Dendritic cell treated with granulocyte-macrophage colony-stimulating factor and Interleukin-4, amounts not matched to agents 40 ng/mL and 50 ng/mL, for 4 days (primary cell): ENCODE data around the gene NELL1.

ENCODE experiments used
- H3K27ac Mint-ChIP-seq: one replicate; pipeline ENCODE4 v1.8.0; 2022; ENCODE audit warnings: mild to moderate bottlenecking, mixed read lengths
- H3K27me3 Mint-ChIP-seq: one replicate; pipeline ENCODE4 v1.8.0; 2022; ENCODE audit warnings: mild to moderate bottlenecking, mixed read lengths
- H3K36me3 Mint-ChIP-seq: one replicate; pipeline ENCODE4 v1.8.0; 2022; ENCODE audit warnings: low read depth, mixed read lengths
- H3K4me1 Mint-ChIP-seq: one replicate; pipeline ENCODE4 v1.8.0; 2022; ENCODE audit warnings: low read depth, mixed read lengths
- H3K4me3 Mint-ChIP-seq: one replicate; pipeline ENCODE4 v1.8.0; 2022; ENCODE audit warnings: mild to moderate bottlenecking, moderate library complexity, mixed read lengths
- H3K9me3 Mint-ChIP-seq: one replicate; pipeline ENCODE4 v1.8.0; 2022; ENCODE audit warnings: mixed read lengths
- intact Hi-C: fragments of 100-400 bp; cut with micrococcal nuclease; formaldehyde crosslinking; loops from one replicate; pipeline ENCODE4 v1.15.0; 2022

The NELL1 gene

GRCh38 chr11:21564095-21564494 is 894.7 kb downstream of the NELL1 start:
- Mint-ChIP-seq H3K4me1 (peaks cover 22% of the 10 kb centered on the region), H3K27me3 (no peaks in the 10 kb centered on the region), H3K36me3 (no peaks in the 10 kb centered on the region), H3K4me3 (no peak overlapping the region), H3K27ac (no peak overlapping the region), H3K9me3 (no peaks in the 10 kb centered on the region)
- intact Hi-C loops: no loop called here

GRCh38 chr11:21564833-21565682 is 895.7 kb downstream of the NELL1 start:
- H3K4me1 Mint-ChIP-seq: peaks cover 22% of the 10 kb centered on the region
- H3K9me3 Mint-ChIP-seq: no peaks in the 10 kb centered on the region
- H3K27me3 Mint-ChIP-seq: no peaks in the 10 kb centered on the region
- no peak overlapping the region for H3K27ac Mint-ChIP-seq
- intact Hi-C loops: no loop called here
- H3K4me3 Mint-ChIP-seq: no peak overlapping the region
- H3K36me3 Mint-ChIP-seq: no peaks in the 10 kb centered on the region

GRCh38 chr11:21566521-21567117 is 897.2 kb downstream of the NELL1 start:
- intact Hi-C loops: no loop called here
- no peak overlapping the region for H3K27ac Mint-ChIP-seq
- peaks cover 22% of the 10 kb centered on the region for H3K4me1 Mint-ChIP-seq
- H3K36me3 Mint-ChIP-seq: no peaks in the 10 kb centered on the region
- no peak overlapping the region for H3K4me3 Mint-ChIP-seq
- H3K9me3 Mint-ChIP-seq: no peaks in the 10 kb centered on the region
- no peaks in the 10 kb centered on the region for H3K27me3 Mint-ChIP-seq

GRCh38 chr11:21567645-21568290 is 898.4 kb downstream of the NELL1 start:
- Mint-ChIP-seq H3K27me3 (no peaks in the 10 kb centered on the region), H3K36me3 (no peaks in the 10 kb centered on the region), H3K27ac (no peak overlapping the region), H3K9me3 (no peaks in the 10 kb centered on the region), H3K4me1 (peaks cover 22% of the 10 kb centered on the region), H3K4me3 (no peak overlapping the region)
- intact Hi-C loops: no loop called here

GRCh38 chr11:21572210-21572609 is 902.8 kb downstream of the NELL1 start:
- Mint-ChIP-seq H3K36me3 (no peaks in the 10 kb centered on the region), H3K4me1 (no peaks in the 10 kb centered on the region), H3K4me3 (no peak overlapping the region), H3K27me3 (no peaks in the 10 kb centered on the region), H3K9me3 (no peaks in the 10 kb centered on the region), H3K27ac (no peak overlapping the region)
- intact Hi-C loops: no loop called here

- no peaks in the 10 kb centered on the region for H3K4me1 Mint-ChIP-seq
- no peak overlapping the region for H3K4me3 Mint-ChIP-seq
- intact Hi-C loops: no loop called here
- no peaks in the 10 kb centered on the region for H3K27me3 Mint-ChIP-seq
- H3K9me3 Mint-ChIP-seq: no peaks in the 10 kb centered on the region
- H3K27ac Mint-ChIP-seq: no peak overlapping the region
- H3K36me3 Mint-ChIP-seq: no peaks in the 10 kb centered on the region
Measured at GRCh38 chr11:21582791-21583190, 913.4 kb downstream of the NELL1 start.

GRCh38 chr11:21588754-21589153 is 919.4 kb downstream of the NELL1 start:
- no peak overlapping the region for H3K4me3 Mint-ChIP-seq
- H3K27me3 Mint-ChIP-seq: no peaks in the 10 kb centered on the region
- H3K27ac Mint-ChIP-seq: no peak overlapping the region
- H3K4me1 Mint-ChIP-seq: no peaks in the 10 kb centered on the region
- H3K9me3 Mint-ChIP-seq: peaks cover 7% of the 10 kb centered on the region
- H3K36me3 Mint-ChIP-seq: no peaks in the 10 kb centered on the region
- intact Hi-C loops: no loop called here

GRCh38 chr11:21602699-21603098 is 933.3 kb downstream of the NELL1 start:
- Mint-ChIP-seq H3K27me3 (no peaks in the 10 kb centered on the region), H3K36me3 (no peaks in the 10 kb centered on the region), H3K27ac (no peak overlapping the region), H3K4me1 (peaks cover 5% of the 10 kb centered on the region), H3K9me3 (no peaks in the 10 kb centered on the region), H3K4me3 (no peak overlapping the region)
- intact Hi-C loops: no loop called here

- H3K4me1 Mint-ChIP-seq: peaks cover 5% of the 10 kb centered on the region
- no peak overlapping the region for H3K27ac Mint-ChIP-seq
- no peaks in the 10 kb centered on the region for H3K36me3 Mint-ChIP-seq
- H3K4me3 Mint-ChIP-seq: no peak overlapping the region
- intact Hi-C loops: no loop called here
- H3K27me3 Mint-ChIP-seq: no peaks in the 10 kb centered on the region
- H3K9me3 Mint-ChIP-seq: no peaks in the 10 kb centered on the region
Measured at GRCh38 chr11:21603886-21604285, 934.5 kb downstream of the NELL1 start.

GRCh38 chr11:21604564-21604963 is 935.2 kb downstream of the NELL1 start:
- Mint-ChIP-seq H3K36me3 (no peaks in the 10 kb centered on the region), H3K4me1 (peaks cover 5% of the 10 kb centered on the region), H3K9me3 (no peaks in the 10 kb centered on the region), H3K27me3 (no peaks in the 10 kb centered on the region), H3K27ac (no peak overlapping the region), H3K4me3 (no peak overlapping the region)
- intact Hi-C loops: no loop called here

- H3K27me3 Mint-ChIP-seq: no peaks in the 10 kb centered on the region
- intact Hi-C loops: no loop called here
Measured at GRCh38 chr11:21612326-21612725, 942.9 kb downstream of the NELL1 start.

GRCh38 chr11:21614961-21615360 is 945.6 kb downstream of the NELL1 start:
- Mint-ChIP-seq H3K27ac (no peak overlapping the region), H3K4me1 (no peaks in the 10 kb centered on the region), H3K27me3 (no peaks in the 10 kb centered on the region), H3K4me3 (no peak overlapping the region), H3K36me3 (no peaks in the 10 kb centered on the region), H3K9me3 (no peaks in the 10 kb centered on the region)
- intact Hi-C loops: no loop called here

More at GRCh38 chr11:21612326-21612725, 942.9 kb downstream of the NELL1 start:
- H3K4me3 Mint-ChIP-seq: no peak overlapping the region
- H3K27ac Mint-ChIP-seq: no peak overlapping the region
- no peaks in the 10 kb centered on the region for H3K9me3 Mint-ChIP-seq
- no peaks in the 10 kb centered on the region for H3K4me1 Mint-ChIP-seq
- no peaks in the 10 kb centered on the region for H3K36me3 Mint-ChIP-seq

- Mint-ChIP-seq H3K4me1 (no peaks in the 10 kb centered on the region), H3K27me3 (no peaks in the 10 kb centered on the region), H3K27ac (no peak overlapping the region), H3K4me3 (no peak overlapping the region), H3K36me3 (no peaks in the 10 kb centered on the region), H3K9me3 (no peaks in the 10 kb centered on the region)
- intact Hi-C loops: no loop called here
Measured at GRCh38 chr11:21615955-21616371, 946.6 kb downstream of the NELL1 start.

GRCh38 chr11:21622566-21622965 is 953.2 kb downstream of the NELL1 start:
- Mint-ChIP-seq H3K36me3 (no peaks in the 10 kb centered on the region), H3K4me3 (no peak overlapping the region), H3K27me3 (no peaks in the 10 kb centered on the region), H3K27ac (no peak overlapping the region), H3K4me1 (peaks cover 12% of the 10 kb centered on the region), H3K9me3 (peaks cover 2% of the 10 kb centered on the region)
- intact Hi-C loops: no loop called here
